ENCODE measurements around the gene KCNN2. TPM values are rescaled to one million over a fixed set of nuclear protein-coding genes. Genes with fewer than 3 reads are reported as not detected.

The KCNN2 gene
- total RNA-seq, 1 experiment from 2014 or later: not detected

DNA sequence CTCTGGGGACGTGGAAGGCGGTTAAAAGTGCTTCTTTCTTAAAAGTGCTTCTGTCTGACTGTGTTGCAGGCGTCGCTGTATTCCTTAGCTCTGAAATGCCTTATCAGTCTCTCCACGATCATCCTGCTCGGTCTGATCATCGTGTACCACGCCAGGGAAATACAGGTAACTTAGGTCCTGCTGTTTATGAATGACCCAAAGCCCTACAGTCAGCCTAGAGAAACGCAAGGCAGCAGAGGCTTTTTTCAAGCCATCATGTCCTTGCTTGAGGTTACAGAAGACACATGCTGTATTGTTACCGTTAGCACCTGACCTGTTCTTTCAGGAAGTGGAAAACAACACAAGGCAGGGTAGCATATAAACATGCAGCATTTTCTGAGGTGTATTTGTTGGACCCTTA lies 2.0 kb downstream of the KCNN2 start:
- H4K20me1 ChIP-seq (ENCODE audit: insufficient read depth): no peaks in the 10 kb centered on the region; the same call in 1 of the 2 replicates
- TF ChIP-seq, protein P1, sequence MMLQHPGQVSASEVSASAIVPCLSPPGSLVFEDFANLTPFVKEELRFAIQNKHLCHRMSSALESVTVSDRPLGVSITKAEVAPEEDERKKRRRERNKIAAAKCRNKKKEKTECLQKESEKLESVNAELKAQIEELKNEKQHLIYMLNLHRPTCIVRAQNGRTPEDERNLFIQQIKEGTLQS (IDR thresholded peaks at IDR 0.05): no peak
- TF ChIP-seq CEBPB (IDR thresholded peaks at IDR 0.05; ENCODE audit: low read depth) (no peak), EGR1 (IDR thresholded peaks at IDR 0.05; ENCODE audit: low read depth) (no peak), CBX3 (IDR thresholded peaks at IDR 0.05; ENCODE audit: low read depth) (no peak), POLR2AphosphoS5 (IDR thresholded peaks at IDR 0.05; ENCODE audit: low read depth, low read length) (no peak), TCF7L2 (IDR thresholded peaks at IDR 0.05; ENCODE audit: borderline replicate concordance, extremely low read depth, insufficient read depth, insufficient read length) (no peak), YY1 (IDR thresholded peaks at IDR 0.05; ENCODE audit: extremely low read depth, insufficient replicate concordance, low read depth, low read length) (no peak), ZNF274 (IDR thresholded peaks at IDR 0.05; ENCODE audit: low read depth, low read length) (no peak), RAD21 (IDR thresholded peaks at IDR 0.05; ENCODE audit: low read depth) (no peak), SP1 (IDR thresholded peaks at IDR 0.05; ENCODE audit: low read depth) (no peak)
- TF ChIP-seq, protein P2, sequence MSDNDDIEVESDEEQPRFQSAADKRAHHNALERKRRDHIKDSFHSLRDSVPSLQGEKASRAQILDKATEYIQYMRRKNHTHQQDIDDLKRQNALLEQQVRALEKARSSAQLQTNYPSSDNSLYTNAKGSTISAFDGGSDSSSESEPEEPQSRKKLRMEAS (IDR thresholded peaks at IDR 0.05): no peak
- TF ChIP-seq, protein P3, sequence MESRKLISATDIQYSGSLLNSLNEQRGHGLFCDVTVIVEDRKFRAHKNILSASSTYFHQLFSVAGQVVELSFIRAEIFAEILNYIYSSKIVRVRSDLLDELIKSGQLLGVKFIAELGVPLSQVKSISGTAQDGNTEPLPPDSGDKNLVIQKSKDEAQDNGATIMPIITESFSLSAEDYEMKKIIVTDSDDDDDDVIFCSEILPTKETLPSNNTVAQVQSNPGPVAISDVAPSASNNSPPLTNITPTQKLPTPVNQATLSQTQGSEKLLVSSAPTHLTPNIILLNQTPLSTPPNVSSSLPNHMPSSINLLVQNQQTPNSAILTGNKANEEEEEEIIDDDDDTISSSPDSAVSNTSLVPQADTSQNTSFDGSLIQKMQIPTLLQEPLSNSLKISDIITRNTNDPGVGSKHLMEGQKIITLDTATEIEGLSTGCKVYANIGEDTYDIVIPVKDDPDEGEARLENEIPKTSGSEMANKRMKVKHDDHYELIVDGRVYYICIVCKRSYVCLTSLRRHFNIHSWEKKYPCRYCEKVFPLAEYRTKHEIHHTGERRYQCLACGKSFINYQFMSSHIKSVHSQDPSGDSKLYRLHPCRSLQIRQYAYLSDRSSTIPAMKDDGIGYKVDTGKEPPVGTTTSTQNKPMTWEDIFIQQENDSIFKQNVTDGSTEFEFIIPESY (IDR thresholded peaks at IDR 0.05; ENCODE audit: extremely low read depth, insufficient replicate concordance, low read length): no peak
- ChIA-PET POLR2A (no interaction called here), CTCF (no interaction called here), RAD21 (ENCODE audit: low non-redundant PET in 1 of 2, low total read pairs in 2 of 2, uncharacterized antibody in 2 of 2, unreplicated experiment in 2 of 2) (no interaction called here)
- H3K9ac ChIP-seq (ENCODE audit: low read length): no peak overlapping the region
- peaks cover 21% of the 10 kb centered on the region for H3K27me3 ChIP-seq (ENCODE audit: insufficient read depth, low read length)
- intact Hi-C loops (cut with micrococcal nuclease): no loop called here
- H3K36me3 ChIP-seq (ENCODE audit: control insufficient read depth in 1 of 2, insufficient read depth in 2 of 2, low read length in 2 of 2): no peaks in the 10 kb centered on the region
- H3K79me2 ChIP-seq (ENCODE audit: insufficient read depth, low read length): no peaks in the 10 kb centered on the region
- no peak overlapping the region for H3K4me2 ChIP-seq (ENCODE audit: low read length)
- no TSS peak for BruUV-seq (replicated peaks)
- H2AFZ ChIP-seq (ENCODE audit: low read depth, low read length, poor library complexity, severe bottlenecking): no peak overlapping the region
- no peak overlapping the region for H3K27ac ChIP-seq (ENCODE audit: low read depth, low read length)
- no peaks in the 10 kb centered on the region for H3K9me3 ChIP-seq (ENCODE audit: control insufficient read depth in 1 of 2, insufficient read depth in 1 of 2, low read depth in 1 of 2, low read length in 2 of 2)
- H3K4me3 ChIP-seq (replicated peaks in 1 of 2; ENCODE audit: low read depth in 1 of 2, low read length in 2 of 2): no peak overlapping the region
- no peaks in the 10 kb centered on the region for H3K4me1 ChIP-seq (ENCODE audit: control insufficient read depth in 1 of 2, insufficient read depth in 2 of 2, low read length in 2 of 2)
- ATAC-seq: no peak
- no peak for DNase-seq (ENCODE audit: low read depth, low spot score)
- H3K9me2 ChIP-seq (ENCODE audit: insufficient read depth): no peaks in the 10 kb centered on the region
